Activated CD4-positive, alpha-beta T cell treated with anti-CD3 and anti-CD28 coated beads, Interleukin-2, amount 10 ng/mL, durations not matched to agents 7 days and 5 days (primary cell): Measurements from ENCODE around the gene GGTA1. TPM values are rescaled to one million over a fixed set of nuclear protein-coding genes. Genes with fewer than 3 reads are reported as not detected.
"Not testable (repeated sequence)": the region's sequence is repeated elsewhere in the genome, so short reads cannot be mapped to it uniquely, and the experiment has no call there.

Experiments
- CTCF ChIA-PET: fragments of 350-600 bp; sonication (Branson Sonifier 250); formaldehyde crosslinking; loops from one replicate; lab custom pipeline; 2021; ENCODE audit warnings: antibody characterized with exemption; lab: Charles Lee
- POLR2A ChIA-PET: fragments of 350-600 bp; sonication (Branson Sonifier 250); formaldehyde crosslinking; loops from one replicate; lab custom pipeline; 2021; ENCODE audit warnings: antibody characterized with exemption; lab: Charles Lee
- DNase-seq: peaks from one replicate; pipeline ENCODE4 v3.0.0-alpha.2; 2020
- H3K27ac Mint-ChIP-seq: one replicate; pipeline ENCODE4 v1.8.0; 2021; ENCODE audit warnings: mild to moderate bottlenecking, moderate library complexity, mixed read lengths
- H3K27me3 Mint-ChIP-seq: one replicate; pipeline ENCODE4 v1.8.0; 2021; ENCODE audit warnings: mixed read lengths
- H3K36me3 Mint-ChIP-seq: one replicate; pipeline ENCODE4 v1.8.0; 2021; ENCODE audit warnings: low read depth, mixed read lengths
- H3K4me1 Mint-ChIP-seq: one replicate; pipeline ENCODE4 v1.8.0; 2021; ENCODE audit warnings: mixed read lengths
- H3K4me3 Mint-ChIP-seq: one replicate; pipeline ENCODE4 v1.8.0; 2021; ENCODE audit warnings: mild to moderate bottlenecking, moderate library complexity, mixed read lengths
- H3K9me3 Mint-ChIP-seq: one replicate; pipeline ENCODE4 v1.8.0; 2021; ENCODE audit warnings: mixed read lengths
- total RNA-seq, 2 experiments: library from RNA; stranded (reverse); gene quantifications; one replicate each; pipeline ENCODE4 v1.2.3, GENCODE V29; 2021

The GGTA1 gene
- total RNA-seq, 2 experiments from 2014 or later, result not detected

GRCh38 chr9:121472446-121472845 is 27.2 kb downstream of the GGTA1 start:
- ChIA-PET CTCF (interaction anchor here (1.3 kb wide), 1 partner anchor 10 kb away, joined by 3 read pairs; no protein-coding TSS in a partner anchor), POLR2A (no interaction called here)
- Mint-ChIP-seq H3K4me1 (no peaks in the 10 kb centered on the region), H3K9me3 (no peaks in the 10 kb centered on the region), H3K36me3 (no peaks in the 10 kb centered on the region), H3K27ac (no peak overlapping the region), H3K27me3 (peaks cover 30% of the 10 kb centered on the region), H3K4me3 (no peak overlapping the region)
- no peak for DNase-seq

GRCh38 chr9:121466142-121466541 is 33.5 kb downstream of the GGTA1 start:
- Mint-ChIP-seq H3K36me3 (no peaks in the 10 kb centered on the region), H3K27ac (no peak overlapping the region), H3K4me3 (no peak overlapping the region), H3K27me3 (peaks cover 29% of the 10 kb centered on the region), H3K4me1 (peaks cover 4% of the 10 kb centered on the region), H3K9me3 (no peaks in the 10 kb centered on the region)
- no peak for DNase-seq
- CTCF ChIA-PET, result interaction anchor here (0.7 to 2.2 kb wide), 2 partner anchors 10 to 882 kb away, joined by 3 to 6 read pairs; no protein-coding TSS in a partner anchor
- POLR2A ChIA-PET, result no interaction called here

- Mint-ChIP-seq H3K4me3 (no peak overlapping the region), H3K9me3 (no peaks in the 10 kb centered on the region), H3K36me3 (no peaks in the 10 kb centered on the region), H3K27ac (no peak overlapping the region), H3K4me1 (peaks cover 4% of the 10 kb centered on the region), H3K27me3 (peaks cover 22% of the 10 kb centered on the region)
- ChIA-PET CTCF (interaction anchor here (0.6 to 2.2 kb wide), 3 partner anchors 9 to 830 kb away, joined by 3 to 6 read pairs (median 3); no protein-coding TSS in a partner anchor), POLR2A (no interaction called here)
- no peak for DNase-seq
Measured at GRCh38 chr9:121464968-121465367, 34.7 kb downstream of the GGTA1 start.

- POLR2A ChIA-PET, result no interaction called here
Measured at GRCh38 chr9:121463026-121463807, 36.4 kb downstream of the GGTA1 start.

GRCh38 chr9:121459513-121459912 is 40.1 kb downstream of the GGTA1 start:
- Mint-ChIP-seq H3K4me3 (no peak overlapping the region), H3K4me1 (peaks cover 13% of the 10 kb centered on the region), H3K27ac (no peak overlapping the region), H3K27me3 (peaks cover 27% of the 10 kb centered on the region), H3K9me3 (no peaks in the 10 kb centered on the region), H3K36me3 (no peaks in the 10 kb centered on the region)
- POLR2A ChIA-PET, result no interaction called here
- DNase-seq, result no peak
- CTCF ChIA-PET, result no interaction called here

More at GRCh38 chr9:121463026-121463807, 36.4 kb downstream of the GGTA1 start:
- Mint-ChIP-seq H3K9me3 (no peaks in the 10 kb centered on the region), H3K27me3 (peaks cover 19% of the 10 kb centered on the region), H3K36me3 (no peaks in the 10 kb centered on the region), H3K27ac (no peak overlapping the region), H3K4me1 (peaks cover 4% of the 10 kb centered on the region), H3K4me3 (no peak overlapping the region)
- peak; percentile 12 for DNase-seq
- CTCF ChIA-PET, result interaction anchor here (0.5 to 1.0 kb wide), 3 partner anchors 8 to 23 kb away, joined by 3 to 5 read pairs (median 3); no protein-coding TSS in a partner anchor

- peaks cover 26% of the 10 kb centered on the region for H3K27me3 Mint-ChIP-seq
- CTCF ChIA-PET, result not testable (repeated sequence)
Measured at GRCh38 chr9:121458449-121458848, 41.2 kb downstream of the GGTA1 start.

GRCh38 chr9:121455527-121456239 is 44.0 kb downstream of the GGTA1 start:
- POLR2A ChIA-PET, result no interaction called here
- Mint-ChIP-seq H3K4me3 (no peak overlapping the region), H3K27ac (no peak overlapping the region)

More at GRCh38 chr9:121458449-121458848, 41.2 kb downstream of the GGTA1 start:
- H3K4me1 Mint-ChIP-seq, result peaks cover 13% of the 10 kb centered on the region
- POLR2A ChIA-PET, DNase-seq, H3K9me3 Mint-ChIP-seq, H3K36me3 Mint-ChIP-seq, H3K27ac Mint-ChIP-seq, H3K4me3 Mint-ChIP-seq: not testable (repeated sequence)

GRCh38 chr9:121454972-121455371 is 44.7 kb downstream of the GGTA1 start:
- H3K27ac Mint-ChIP-seq, result no peak overlapping the region
- POLR2A ChIA-PET, result no interaction called here
- no peak overlapping the region for H3K4me3 Mint-ChIP-seq
- no peaks in the 10 kb centered on the region for H3K9me3 Mint-ChIP-seq
- H3K27me3 Mint-ChIP-seq, result peaks cover 23% of the 10 kb centered on the region
- H3K36me3 Mint-ChIP-seq, result no peaks in the 10 kb centered on the region
- peaks cover 10% of the 10 kb centered on the region for H3K4me1 Mint-ChIP-seq
- DNase-seq, result no peak
- CTCF ChIA-PET, result interaction anchor here (2.2 kb wide), 1 partner anchor 11 kb away, joined by 6 read pairs; no protein-coding TSS in a partner anchor

More at GRCh38 chr9:121455527-121456239, 44.0 kb downstream of the GGTA1 start:
- Mint-ChIP-seq H3K4me1 (peaks cover 10% of the 10 kb centered on the region), H3K9me3 (no peaks in the 10 kb centered on the region), H3K36me3 (no peaks in the 10 kb centered on the region), H3K27me3 (peaks cover 21% of the 10 kb centered on the region)
- peak; percentile 11 for DNase-seq
- CTCF ChIA-PET, result interaction anchor here (0.9 to 2.2 kb wide), 4 partner anchors 10 to 136 kb away, joined by 3 to 6 read pairs (median 4); no protein-coding TSS in a partner anchor

- Mint-ChIP-seq H3K9me3 (no peaks in the 10 kb centered on the region), H3K27ac (no peak overlapping the region), H3K36me3 (no peaks in the 10 kb centered on the region), H3K4me1 (peaks cover 10% of the 10 kb centered on the region), H3K4me3 (no peak overlapping the region), H3K27me3 (peaks cover 22% of the 10 kb centered on the region)
- DNase-seq, result no peak
- CTCF ChIA-PET, result interaction anchor here (1.3 to 1.5 kb wide), 2 partner anchors 12 to 133 kb away, joined by 3 to 5 read pairs; no protein-coding TSS in a partner anchor
- POLR2A ChIA-PET, result no interaction called here
Measured at GRCh38 chr9:121453232-121453892, 46.3 kb downstream of the GGTA1 start.

- Mint-ChIP-seq H3K36me3 (no peaks in the 10 kb centered on the region), H3K4me3 (no peak overlapping the region), H3K4me1 (peaks cover 21% of the 10 kb centered on the region), H3K27ac (no peak overlapping the region), H3K9me3 (no peaks in the 10 kb centered on the region), H3K27me3 (peaks cover 31% of the 10 kb centered on the region)
- CTCF ChIA-PET, result interaction anchor here (0.6 to 1.3 kb wide), 4 partner anchors 10 to 708 kb away, joined by 3 to 5 read pairs (median 4); partner anchors contain the start of genes MORN5 and NDUFA8
- POLR2A ChIA-PET, result no interaction called here
- DNase-seq, result no peak
Measured at GRCh38 chr9:121452085-121452484, 47.6 kb downstream of the GGTA1 start.

GRCh38 chr9:121451586-121451985 is 48.1 kb downstream of the GGTA1 start:
- POLR2A ChIA-PET, result interaction anchor here (0.6 kb wide), 1 partner anchor 261 kb away, joined by 3 read pairs; no protein-coding TSS in a partner anchor
- Mint-ChIP-seq H3K4me3 (no peak overlapping the region), H3K36me3 (no peaks in the 10 kb centered on the region), H3K27ac (no peak overlapping the region), H3K9me3 (no peaks in the 10 kb centered on the region), H3K4me1 (peaks cover 21% of the 10 kb centered on the region), H3K27me3 (peaks cover 30% of the 10 kb centered on the region)
- no peak for DNase-seq
- CTCF ChIA-PET, result interaction anchor here (0.6 to 1.3 kb wide), 5 partner anchors 11 to 708 kb away, joined by 3 to 5 read pairs (median 3); partner anchors contain the start of genes MORN5 and NDUFA8

- ChIA-PET CTCF (interaction anchor here (1.3 kb wide), 2 partner anchors 12 to 100 kb away, joined by 3 read pairs; no protein-coding TSS in a partner anchor), POLR2A (no interaction called here)
- no peaks in the 10 kb centered on the region for H3K36me3 Mint-ChIP-seq
- H3K4me3 Mint-ChIP-seq, result no peak overlapping the region
- no peaks in the 10 kb centered on the region for H3K9me3 Mint-ChIP-seq
- H3K27ac Mint-ChIP-seq, result no peak overlapping the region
- H3K4me1 Mint-ChIP-seq, result peaks cover 14% of the 10 kb centered on the region
- no peak for DNase-seq
- peaks cover 42% of the 10 kb centered on the region for H3K27me3 Mint-ChIP-seq
Measured at GRCh38 chr9:121450241-121450640, 49.4 kb downstream of the GGTA1 start.
